Uterus (tissue), 2 donors: ENCODE data around the gene DTNA.

ENCODE experiments used
- CTCF ChIP-seq, 4 experiments: fragments of 200-600 bp in 2 of 4; fragments of 450-650 bp in 2 of 4; sonication (generic) in 2 of 4; IDR thresholded peaks; one replicate each; pipeline ENCODE4 v1.5.1; 2016 to 2019; ENCODE audit warnings: antibody characterized with exemption in 4 of 4, mild to moderate bottlenecking in 2 of 4, moderate library complexity in 1 of 4
- POLR2A ChIP-seq, 2 donors: fragments of 450-650 bp; IDR thresholded peaks; one replicate each; pipeline ENCODE4 v1.6.1; 2016; ENCODE audit warnings: antibody characterized with exemption in 2 of 2, mild to moderate bottlenecking in 1 of 2, moderate library complexity in 1 of 2

- no peak for TF ChIP-seq CTCF (IDR thresholded peaks at IDR 0.05)
- no peak for TF ChIP-seq POLR2A (IDR thresholded peaks at IDR 0.05)
Observed at GRCh38 chr18:34795070-34795732, 85.1 kb downstream of the DTNA start.
